HG03159 (cell line): Measurements from ENCODE around the gene PANK3.
"Not testable (repeated sequence)": the region's sequence is repeated elsewhere in the genome, so short reads cannot be mapped to it uniquely, and the experiment has no call there.

Experiments used
- ATAC-seq: cut with Tn5 transposase; IDR thresholded peaks from one replicate; pipeline ENCODE4 v1.9.1; 2021; ENCODE audit warnings: mild to moderate bottlenecking, moderate library complexity; ENCODE audit not compliant: unreplicated experiment

The PANK3 gene

GRCh38 chr5:168553377-168554130 lies 25.6 kb downstream of the PANK3 start:
- no peak for ATAC-seq

- no peak for ATAC-seq
These were observed 27.0 kb downstream of the PANK3 start for GRCh38 chr5:168552146-168552545.

GRCh38 chr5:168550656-168551055 lies 28.5 kb downstream of the PANK3 start:
- no peak for ATAC-seq

GRCh38 chr5:168549554-168549953 lies 29.6 kb downstream of the PANK3 start:
- ATAC-seq = no peak

GRCh38 chr5:168537176-168537575 lies 42.0 kb downstream of the PANK3 start:
- ATAC-seq = no peak

- not testable (repeated sequence) for ATAC-seq
These were observed 44.8 kb downstream of the PANK3 start for GRCh38 chr5:168534351-168534750.

- no peak for ATAC-seq
These were observed 46.9 kb downstream of the PANK3 start for GRCh38 chr5:168531987-168532864.

- no peak for ATAC-seq
These were observed 48.0 kb downstream of the PANK3 start for GRCh38 chr5:168531191-168531590.

GRCh38 chr5:168530621-168531150 lies 48.5 kb downstream of the PANK3 start:
- no peak for ATAC-seq

- ATAC-seq = no peak
These were observed 49.6 kb downstream of the PANK3 start for GRCh38 chr5:168529374-168530234.

GRCh38 chr5:168528521-168529373 lies 50.4 kb downstream of the PANK3 start, which contains the start of gene FBLL1:
FBLL1 (plus strand) TSS chr5:168529305; CDS start chr5:168529505, 200 bp downstream.
- ATAC-seq = no peak

- ATAC-seq = no peak
These were observed 51.3 kb downstream of the PANK3 start for GRCh38 chr5:168527756-168528295.

GRCh38 chr5:168525856-168526255 lies 53.3 kb downstream of the PANK3 start:
- no peak for ATAC-seq

- ATAC-seq = no peak
These were observed 65.2 kb downstream of the PANK3 start for GRCh38 chr5:168513861-168514428.

- no peak for ATAC-seq
These were observed 76.5 kb downstream of the PANK3 start for GRCh38 chr5:168502563-168503237.
